ENCODE measurements around the gene PCNT. TPM values are rescaled to one million over a fixed set of nuclear protein-coding genes. Genes with fewer than 3 reads are reported as not detected.
"Not testable (repeated sequence)": the region's sequence is repeated elsewhere in the genome, so short reads cannot be mapped to it uniquely, and the experiment has no call there.

The PCNT gene
- total RNA-seq, 1 donor from 2014 or later: 41.9 TPM

GRCh38 chr21:46454142-46454541 is 130.2 kb downstream of the PCNT start:
- DNase-seq (ENCODE audit: low spot score): no peak
- no peak for ATAC-seq
- intact Hi-C loops (cut with DNase I): no loop called here

DNA sequence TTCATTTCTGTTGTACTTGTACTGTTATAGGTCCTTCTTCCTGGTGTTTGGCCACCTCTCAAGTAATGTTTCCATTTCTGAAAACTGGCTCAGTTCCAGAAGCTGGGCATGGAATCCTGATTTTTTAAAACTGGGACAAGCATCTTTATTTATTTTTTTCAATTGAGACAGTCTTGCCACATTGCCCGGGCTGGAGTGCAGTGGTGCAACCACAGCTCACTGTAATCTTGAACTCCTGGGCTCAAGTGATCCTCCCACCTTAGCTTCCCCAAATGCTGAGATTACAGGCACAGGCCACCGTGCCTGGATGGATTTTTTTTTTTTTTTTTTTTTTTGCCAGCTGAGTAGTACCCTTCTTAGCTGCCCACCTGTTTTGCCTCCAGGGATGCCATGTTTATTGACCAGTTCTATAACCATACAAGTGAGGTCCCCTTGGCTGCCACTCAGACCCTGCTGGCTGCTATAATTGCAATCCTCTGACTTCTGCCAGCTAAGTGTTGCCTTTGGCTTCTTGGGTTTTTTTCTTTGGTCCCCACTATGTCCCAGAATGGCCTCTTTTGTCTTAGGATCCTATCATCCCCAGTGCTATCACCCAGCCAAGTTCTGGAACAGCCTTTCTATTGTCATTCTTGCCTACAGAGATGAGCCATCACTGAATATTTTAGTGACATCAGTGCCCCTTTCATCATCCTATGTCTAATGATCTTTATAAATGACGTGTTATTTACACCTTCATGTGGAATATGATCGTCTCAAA is 130.9 kb downstream of the PCNT start:
- DNase-seq (ENCODE audit: low spot score): no peak
- intact Hi-C loops (cut with DNase I): no loop called here
- ATAC-seq: no peak

- DNase-seq (ENCODE audit: low spot score) (no peak), ATAC-seq (no peak)
- intact Hi-C loops (cut with DNase I): no loop called here
Observed at GRCh38 chr21:46455575-46456385, 131.8 kb downstream of the PCNT start.

- intact Hi-C loops (cut with DNase I): no loop called here
- ATAC-seq (no peak), DNase-seq (ENCODE audit: low spot score) (no peak)
Observed at GRCh38 chr21:46456750-46457149, 132.8 kb downstream of the PCNT start.

DNA sequence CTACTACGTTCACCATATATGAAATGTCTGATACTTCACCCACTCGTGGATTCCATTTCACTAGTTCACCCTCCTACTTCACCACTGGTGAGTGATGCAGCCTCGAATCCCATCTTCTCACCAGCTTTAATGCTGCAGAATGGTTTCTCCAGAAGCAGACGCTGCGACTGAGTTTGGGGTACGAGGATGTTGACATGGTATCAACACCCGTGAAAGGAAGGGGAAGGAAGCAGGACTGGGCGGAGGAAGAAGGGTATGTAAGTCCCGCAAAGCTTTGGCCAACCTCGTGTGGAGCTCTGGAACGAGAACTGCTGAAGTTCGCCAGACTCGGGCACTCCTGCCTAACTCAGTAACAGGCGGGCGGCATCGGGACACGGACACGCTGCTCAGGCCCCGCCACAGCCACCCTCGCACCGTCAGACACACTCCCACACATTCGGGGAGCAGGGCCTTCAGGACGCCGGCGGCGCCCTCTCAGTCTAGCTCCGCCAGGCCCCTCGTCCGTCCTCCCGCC is 133.9 kb downstream of the PCNT start:
- DNase-seq (ENCODE audit: low spot score) (peak; percentile 67), ATAC-seq (peak; percentile 3)
- intact Hi-C loops (cut with DNase I): no loop called here

- ATAC-seq: peak; percentile 99
- DNase-seq (ENCODE audit: low spot score): peak; percentile 97
- intact Hi-C loops (cut with DNase I): no loop called here
Observed at GRCh38 chr21:46458315-46459023, 134.5 kb downstream of the PCNT start, which contains the start of gene DIP2A. DIP2A (plus strand) TSS chr21:46458891; CDS start chr21:46459132, 241 bp downstream.

DNA sequence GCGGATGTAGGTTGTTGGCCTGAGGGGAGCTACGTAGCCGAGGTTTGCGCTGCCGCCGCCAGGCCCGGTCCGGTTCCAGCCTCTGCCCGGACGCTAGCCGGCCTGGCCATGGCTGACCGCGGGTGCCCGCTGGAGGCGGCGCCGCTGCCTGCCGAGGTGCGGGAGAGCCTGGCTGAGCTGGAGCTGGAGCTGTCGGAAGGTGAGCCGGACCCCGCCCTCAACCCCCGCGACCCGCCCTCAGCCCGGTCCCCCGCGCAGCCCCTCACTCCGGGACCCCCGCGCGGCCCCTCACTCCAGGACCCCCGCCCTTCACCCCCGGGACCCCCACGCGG is 135.0 kb downstream of the PCNT start:
- ATAC-seq: no peak
- no peak for DNase-seq (ENCODE audit: low spot score)
- intact Hi-C loops (cut with DNase I): no loop called here

- DNase-seq (ENCODE audit: low spot score) (peak; percentile 78), ATAC-seq (peak; percentile 23)
- intact Hi-C loops (cut with DNase I): no loop called here
Observed at GRCh38 chr21:46459356-46460112, 135.6 kb downstream of the PCNT start.

DNA sequence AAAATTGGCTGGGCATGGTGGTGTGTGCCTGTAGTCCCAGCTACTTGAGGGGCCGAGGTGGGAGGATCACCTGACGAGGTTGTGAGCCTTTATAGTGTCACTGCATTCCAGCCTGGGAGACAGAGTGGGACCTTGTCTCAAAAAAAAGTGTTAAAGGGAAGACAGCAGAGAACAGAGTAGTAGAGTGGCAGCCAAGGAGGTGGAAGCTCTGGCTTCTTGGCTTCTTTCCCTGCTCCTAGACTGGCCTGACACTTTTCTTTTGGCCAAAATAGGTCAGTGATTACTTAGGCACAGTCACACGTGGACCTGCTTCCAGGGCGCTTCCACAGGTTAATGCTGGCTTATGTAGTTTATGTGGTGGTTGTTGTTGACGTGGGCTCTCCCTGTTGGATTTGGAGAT is 138.0 kb downstream of the PCNT start:
- DNase-seq (ENCODE audit: low spot score) (no peak), ATAC-seq (no peak)
- intact Hi-C loops (cut with DNase I): no loop called here

- ATAC-seq; intact Hi-C loops (cut with DNase I); DNase-seq (ENCODE audit: low spot score): not testable (repeated sequence)
Observed at GRCh38 chr21:46465153-46465552, 141.2 kb downstream of the PCNT start.

DNA sequence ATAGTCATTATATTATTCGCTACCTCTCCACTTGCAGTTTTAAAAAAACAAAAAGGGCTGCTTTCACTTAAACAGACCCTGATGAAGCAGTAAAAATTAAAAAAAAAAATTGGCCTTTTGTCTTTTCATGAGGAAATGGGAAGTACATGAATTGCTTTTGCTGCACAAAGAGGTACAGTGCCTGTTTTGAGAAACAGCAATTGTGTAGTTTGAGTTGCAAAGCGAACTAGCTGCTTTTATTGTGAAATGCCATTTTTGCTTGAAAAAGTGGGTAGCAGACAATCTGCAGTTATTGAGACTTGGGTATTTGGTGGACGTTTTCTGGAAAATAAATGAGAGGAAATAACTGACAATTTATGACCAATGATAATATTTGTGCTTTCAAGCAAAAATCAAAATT is 141.7 kb downstream of the PCNT start:
- DNase-seq (ENCODE audit: low spot score): no peak
- intact Hi-C loops (cut with DNase I): no loop called here
- no peak for ATAC-seq

GRCh38 chr21:46468108-46468774 is 144.3 kb downstream of the PCNT start:
- ATAC-seq (no peak), DNase-seq (ENCODE audit: low spot score) (no peak)
- intact Hi-C loops (cut with DNase I): no loop called here

- intact Hi-C loops (cut with DNase I): no loop called here
- ATAC-seq (no peak), DNase-seq (ENCODE audit: low spot score) (no peak)
Observed at GRCh38 chr21:46469275-46469674, 145.3 kb downstream of the PCNT start.

DNA sequence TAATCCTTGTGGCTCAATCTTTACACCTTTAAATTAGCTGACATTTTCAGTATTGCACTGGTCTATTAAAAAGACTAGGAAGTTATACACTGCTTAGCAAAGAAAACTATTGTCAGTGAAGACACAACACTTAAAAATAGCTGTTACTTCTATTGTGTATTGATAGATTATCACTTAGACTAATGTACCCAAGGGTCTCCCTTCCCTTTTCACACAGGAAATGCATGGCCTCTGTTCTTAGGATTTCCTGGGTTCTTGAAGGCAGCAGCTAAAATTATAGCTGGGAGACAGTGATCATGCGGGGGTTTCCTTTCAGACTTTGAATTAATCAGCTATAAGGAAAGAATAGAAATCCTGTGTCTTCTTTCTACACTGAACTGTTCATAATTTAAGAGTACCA is 147.6 kb downstream of the PCNT start:
- ATAC-seq (peak; percentile 53), DNase-seq (ENCODE audit: low spot score) (no peak)
- intact Hi-C loops (cut with DNase I): no loop called here

GRCh38 chr21:46472246-46472645 is 148.3 kb downstream of the PCNT start:
- DNase-seq (ENCODE audit: low spot score): no peak
- ATAC-seq: peak; percentile 62
- intact Hi-C loops (cut with DNase I): no loop called here

GRCh38 chr21:46474382-46474781 is 150.4 kb downstream of the PCNT start:
- intact Hi-C loops (cut with DNase I): no loop called here
- no peak for DNase-seq (ENCODE audit: low spot score)
- no peak for ATAC-seq

GRCh38 chr21:46475296-46475695 is 151.3 kb downstream of the PCNT start:
- intact Hi-C loops (cut with DNase I): no loop called here
- no peak for DNase-seq (ENCODE audit: low spot score)
- no peak for ATAC-seq

- ATAC-seq (no peak), DNase-seq (ENCODE audit: low spot score) (no peak)
- intact Hi-C loops (cut with DNase I): no loop called here
Observed at GRCh38 chr21:46477765-46478164, 153.8 kb downstream of the PCNT start.
